HEK293 (cell line): ENCODE results near the gene METTL14.
"Not testable (repeated sequence)": the region's sequence is repeated elsewhere in the genome, so short reads cannot be mapped to it uniquely, and the experiment has no call there.

Source experiments
- CTCF ChIA-PET: fragments of 350-600 bp; formaldehyde crosslinking; extraction: SDS; loops from one replicate; lab custom pipeline; 2021; ENCODE audit warnings: antibody characterized with exemption; lab: Yijun Ruan, JAX
- POLR2A ChIA-PET: fragments of 300-600 bp; formaldehyde crosslinking; extraction: SDS; loops from one replicate; lab custom pipeline; 2020; ENCODE audit warnings: antibody characterized with exemption, inconsistent platforms; lab: Yijun Ruan, JAX
- H3K27ac ChIP-seq: fragments of 200-500 bp; sonication (Bioruptor generic); 2 replicates; pipeline ENCODE4 v1.5.1; 2014; ENCODE audit warnings: low read depth, low read length, control low read depth, inconsistent platforms; ENCODE audit errors: extremely low read depth
- H3K36me3 ChIP-seq, 2 experiments: fragments of 200-500 bp in 1 of 2; sonication (Bioruptor generic) in 1 of 2; 1 replicate in 1 of 2; 2 replicates in 1 of 2; pipeline ENCODE4 v1.5.1; 2014 to 2017; ENCODE audit warnings: inconsistent platforms in 2 of 2, low read length in 2 of 2; ENCODE audit not compliant: control insufficient read depth in 2 of 2, insufficient read depth in 1 of 2
- H3K4me1 ChIP-seq: fragments of 200-500 bp; sonication (Bioruptor generic); 2 replicates; pipeline ENCODE4 v1.5.1; 2014; ENCODE audit warnings: mild to moderate bottlenecking, low read length, inconsistent platforms; ENCODE audit not compliant: control insufficient read depth, insufficient read depth
- H3K4me3 ChIP-seq: 2 replicates; pipeline ENCODE4 v1.5.1; 2011; ENCODE audit warnings: low read depth, mild to moderate bottlenecking, control low read depth, low read length, moderate library complexity
- H3K9me3 ChIP-seq: fragments of 200-500 bp; sonication (Bioruptor generic); 2 replicates; pipeline ENCODE4 v1.5.1; 2014; ENCODE audit warnings: low read depth, low read length, inconsistent platforms; ENCODE audit not compliant: control insufficient read depth, insufficient read depth
- BCL6B ChIP-seq: fragments of 450-650 bp; formaldehyde crosslinking; IDR thresholded peaks from 2 replicates; pipeline ENCODE4 v1.5.1; 2017; ENCODE audit warnings: missing biosample characterization, missing genetic modification characterization
- GFI1B ChIP-seq: fragments of 450-650 bp; formaldehyde crosslinking; IDR thresholded peaks from 2 replicates; pipeline ENCODE4 v1.5.1; 2016; ENCODE audit warnings: missing biosample characterization, missing genetic modification characterization
- REST ChIP-seq: fragments of 450-650 bp; formaldehyde crosslinking; IDR thresholded peaks from 2 replicates; pipeline ENCODE4 v1.5.1; 2016; ENCODE audit warnings: missing biosample characterization, missing genetic modification characterization
- YY1 ChIP-seq: fragments of 450-650 bp; formaldehyde crosslinking; IDR thresholded peaks from 2 replicates; pipeline ENCODE4 v1.5.1; 2018; ENCODE audit warnings: missing biosample characterization, missing genetic modification characterization
- ZNF121 ChIP-seq: fragments of 450-650 bp; formaldehyde crosslinking; IDR thresholded peaks from 2 replicates; pipeline ENCODE4 v1.5.1; 2016; ENCODE audit warnings: missing biosample characterization, missing genetic modification characterization
- ZNF138 ChIP-seq: fragments of 450-650 bp; formaldehyde crosslinking; IDR thresholded peaks from 2 replicates; pipeline ENCODE4 v1.5.1; 2016; ENCODE audit warnings: missing biosample characterization, missing genetic modification characterization, borderline replicate concordance
- ZNF239 ChIP-seq: fragments of 450-650 bp; formaldehyde crosslinking; IDR thresholded peaks from 2 replicates; pipeline ENCODE4 v1.5.1; 2016; ENCODE audit warnings: missing biosample characterization, missing genetic modification characterization
- ZNF292 ChIP-seq: fragments of 450-650 bp; formaldehyde crosslinking; IDR thresholded peaks from 2 replicates; pipeline ENCODE4 v1.5.1; 2016; ENCODE audit warnings: low read depth, missing biosample characterization, missing genetic modification characterization, borderline replicate concordance
- ZNF324 ChIP-seq: fragments of 450-650 bp; formaldehyde crosslinking; IDR thresholded peaks from 2 replicates; pipeline ENCODE4 v1.5.1; 2016; ENCODE audit warnings: missing biosample characterization, missing genetic modification characterization
- ZNF48 ChIP-seq: fragments of 450-650 bp; formaldehyde crosslinking; IDR thresholded peaks from 2 replicates; pipeline ENCODE4 v1.5.1; 2016; ENCODE audit warnings: missing biosample characterization, missing genetic modification characterization
- ZNF510 ChIP-seq: fragments of 450-650 bp; formaldehyde crosslinking; IDR thresholded peaks from 2 replicates; pipeline ENCODE4 v1.5.1; 2018; ENCODE audit warnings: mild to moderate bottlenecking, missing genetic modification characterization, missing biosample characterization; ENCODE audit not compliant: insufficient replicate concordance
- ZNF521 ChIP-seq: fragments of 450-650 bp; formaldehyde crosslinking; IDR thresholded peaks from 2 replicates; pipeline ENCODE4 v1.5.1; 2017; ENCODE audit warnings: missing biosample characterization, mild to moderate bottlenecking, missing genetic modification characterization
- ZNF571 ChIP-seq: fragments of 450-650 bp; formaldehyde crosslinking; IDR thresholded peaks from 2 replicates; pipeline ENCODE4 v1.5.0; 2017; ENCODE audit warnings: missing biosample characterization, missing genetic modification characterization
- ZNF610 ChIP-seq: fragments of 450-650 bp; formaldehyde crosslinking; IDR thresholded peaks from 2 replicates; pipeline ENCODE4 v1.5.1; 2016; ENCODE audit warnings: missing biosample characterization, missing genetic modification characterization, borderline replicate concordance
- ZNF621 ChIP-seq: fragments of 450-650 bp; formaldehyde crosslinking; IDR thresholded peaks from 2 replicates; pipeline ENCODE4 v1.5.1; 2017; ENCODE audit warnings: missing biosample characterization, missing genetic modification characterization
- ZNF623 ChIP-seq: fragments of 450-650 bp; formaldehyde crosslinking; IDR thresholded peaks from 2 replicates; pipeline ENCODE4 v1.5.1; 2016; ENCODE audit warnings: missing biosample characterization, missing genetic modification characterization
- ZNF654 ChIP-seq: fragments of 450-650 bp; formaldehyde crosslinking; IDR thresholded peaks from 2 replicates; pipeline ENCODE4 v1.5.1; 2016; ENCODE audit warnings: low read depth, missing biosample characterization, missing genetic modification characterization
- ZNF660 ChIP-seq: fragments of 450-650 bp; IDR thresholded peaks from 2 replicates; pipeline ENCODE4 v1.5.1; 2018; ENCODE audit warnings: missing biosample characterization, mild to moderate bottlenecking, missing genetic modification characterization
- ZNF677 ChIP-seq: fragments of 450-650 bp; IDR thresholded peaks from 2 replicates; pipeline ENCODE4 v1.5.0; 2018; ENCODE audit warnings: missing biosample characterization, mild to moderate bottlenecking, missing genetic modification characterization, moderate library complexity
- ZNF747 ChIP-seq: fragments of 450-650 bp; formaldehyde crosslinking; IDR thresholded peaks from 2 replicates; pipeline ENCODE4 v1.5.1; 2016; ENCODE audit warnings: missing biosample characterization, missing genetic modification characterization
- ZSCAN18 ChIP-seq: fragments of 450-650 bp; formaldehyde crosslinking; IDR thresholded peaks from 2 replicates; pipeline ENCODE4 v1.5.1; 2016; ENCODE audit warnings: missing biosample characterization, missing genetic modification characterization

The METTL14 gene

GRCh38 chr4:118664665-118665064, 20.5 kb upstream of the METTL14 start:
- not testable (repeated sequence) for H3K36me3 ChIP-seq, H3K9me3 ChIP-seq, H3K4me1 ChIP-seq
- CTCF ChIA-PET = interaction anchor here (0.6 kb wide), 1 partner anchor 124 kb away, joined by 3 read pairs; no protein-coding TSS in a partner anchor
- peak; percentile 34 for TF ChIP-seq ZNF654 (tag by site-specific recombination)
- TF ChIP-seq, all 188 proteins: peak for 1; not testable (repeated sequence) for 187
- POLR2A ChIA-PET, H3K27ac ChIP-seq, H3K4me3 ChIP-seq: not testable (repeated sequence)

- H3K36me3 ChIP-seq, H3K27ac ChIP-seq, H3K4me3 ChIP-seq, H3K4me1 ChIP-seq, CTCF ChIA-PET, POLR2A ChIA-PET: not testable (repeated sequence)
- peak; percentile 75 for TF ChIP-seq BCL6B (tag by site-specific recombination)
- TF ChIP-seq REST (tag by site-specific recombination) = peak; percentile 97
- TF ChIP-seq, all 188 proteins: peak for 2; not testable (repeated sequence) for 186
- not testable (repeated sequence) for H3K9me3 ChIP-seq
These were observed 16.0 kb upstream of the METTL14 start for GRCh38 chr4:118669220-118669619.

- H3K4me1 ChIP-seq, H3K9me3 ChIP-seq, H3K4me3 ChIP-seq, H3K27ac ChIP-seq, H3K36me3 ChIP-seq, POLR2A ChIA-PET: not testable (repeated sequence)
- CTCF ChIA-PET = interaction anchor here (1.3 kb wide), 1 partner anchor 12 kb away, joined by 3 read pairs; no protein-coding TSS in a partner anchor
These were observed 14.2 kb upstream of the METTL14 start for GRCh38 chr4:118670968-118671367.

GRCh38 chr4:118676128-118676527, 9.1 kb upstream of the METTL14 start:
- TF ChIP-seq ZNF292 (tag by site-specific recombination) (no peak), ZNF521 (tag by site-specific recombination) (no peak), ZNF239 (tag by site-specific recombination) (no peak), ZNF610 (no peak), ZNF660 (tag by site-specific recombination) (no peak), YY1 (tag by site-specific recombination) (no peak), ZNF571 (tag by site-specific recombination) (no peak), GFI1B (no peak), ZNF677 (tag by site-specific recombination) (no peak), ZNF138 (no peak), ZNF623 (no peak), ZNF48 (tag by site-specific recombination) (no peak), ZNF747 (tag by site-specific recombination) (no peak), ZNF621 (tag by site-specific recombination) (no peak), ZSCAN18 (tag by site-specific recombination) (no peak), ZNF324 (tag by site-specific recombination) (no peak), ZNF510 (tag by site-specific recombination) (no peak), ZNF121 (tag by site-specific recombination) (no peak)
- no peak overlapping the region for H3K4me3 ChIP-seq
- no peak overlapping the region for H3K27ac ChIP-seq
- H3K4me1 ChIP-seq = no peaks in the 10 kb centered on the region
- POLR2A ChIA-PET = no interaction called here
- CTCF ChIA-PET = interaction anchor here (1.5 kb wide), 1 partner anchor 9 kb away, joined by 3 read pairs; the partner anchor contains the start of gene METTL14
- H3K9me3 ChIP-seq = no peaks in the 10 kb centered on the region
- no peaks in the 10 kb centered on the region for H3K36me3 ChIP-seq
